Stimulated activated CD4-positive, alpha-beta T cell treated with anti-CD3 and anti-CD28 coated beads, Interleukin-4, amount 100 ng/mL, for 4 hours (primary cell): Measurements from ENCODE around the gene DIABLO.
A peak's percentile ranks its signal among the peaks of the same experiment; 100 is the strongest.
"Not testable (repeated sequence)": the region's sequence is repeated elsewhere in the genome, so short reads cannot be mapped to it uniquely, and the experiment has no call there.

Source experiments
- DNase-seq, 2 experiments: peaks; one replicate each; pipeline ENCODE4 v3.0.0-alpha.2; 2020

DIABLO gene

DNA sequence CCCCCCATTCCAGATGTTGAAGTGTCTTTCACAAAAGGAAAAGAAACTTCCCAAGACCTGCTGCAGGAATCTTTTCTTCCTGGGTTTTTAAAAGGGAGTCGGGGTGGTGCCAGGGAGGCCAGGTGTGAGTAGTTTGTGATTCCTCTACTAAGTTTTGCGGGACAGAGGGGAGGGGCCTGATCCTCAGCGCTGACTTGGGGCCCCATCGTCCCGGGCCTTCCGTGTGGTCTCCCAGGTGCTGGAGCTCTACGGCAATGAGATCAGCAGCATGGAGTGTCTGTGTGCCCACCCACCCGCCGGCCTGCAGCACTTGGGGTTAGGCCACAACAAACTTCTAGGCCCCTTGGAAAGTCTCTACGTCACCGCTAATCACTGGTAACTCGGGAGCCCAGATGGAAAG, 38.4 kb downstream of the DIABLO start:
- no peak for DNase-seq

DNA sequence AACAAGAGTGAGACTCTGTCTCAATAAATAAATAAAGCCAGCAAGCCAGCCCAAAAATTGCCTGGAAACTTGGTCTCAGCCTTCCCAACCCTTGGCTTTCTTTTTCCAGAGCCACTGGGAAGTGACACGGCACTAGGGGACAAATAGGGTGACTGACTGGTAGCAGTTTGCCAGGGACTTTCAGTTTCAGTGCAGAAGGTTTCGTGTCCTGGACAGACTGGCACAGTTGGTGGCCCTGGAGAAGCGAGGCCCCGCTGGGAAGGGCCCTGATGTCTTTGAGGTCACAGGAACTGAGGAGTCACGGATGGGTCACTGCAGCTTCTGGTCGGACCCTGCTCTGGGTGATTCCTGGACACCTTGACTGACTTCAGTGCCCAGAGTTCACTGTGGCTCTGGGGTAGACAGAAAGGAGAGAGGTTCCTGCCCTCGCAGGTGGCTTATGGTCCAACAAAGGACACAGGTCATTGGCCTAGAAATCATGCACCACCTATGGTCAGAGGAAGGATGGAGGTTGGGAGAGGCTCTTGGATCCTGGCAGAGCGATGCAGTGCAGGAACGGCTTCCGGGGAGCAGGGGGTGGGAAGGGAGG, 40.3 kb downstream of the DIABLO start:
- no peak for DNase-seq

DNA sequence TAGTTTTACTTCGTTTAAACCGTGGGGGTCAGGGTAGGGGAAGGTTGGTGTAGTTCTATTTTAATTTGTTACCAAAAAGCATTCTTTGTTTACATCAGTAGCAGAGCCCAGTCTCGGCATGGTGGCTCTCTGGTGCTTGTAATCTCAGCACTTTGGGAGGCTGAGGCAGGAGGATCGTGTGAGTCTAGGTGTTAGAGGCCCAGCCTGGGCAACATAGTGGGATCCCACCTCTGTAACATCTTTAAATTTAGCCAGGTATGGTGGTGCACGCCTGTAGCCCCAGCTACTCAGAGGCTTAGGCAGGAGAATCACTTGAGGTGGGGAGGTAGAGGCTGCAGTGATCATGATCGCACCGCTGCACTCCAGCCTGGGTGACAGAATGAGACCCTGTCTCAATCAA, 40.8 kb downstream of the DIABLO start:
- DNase-seq: no peak

DNA sequence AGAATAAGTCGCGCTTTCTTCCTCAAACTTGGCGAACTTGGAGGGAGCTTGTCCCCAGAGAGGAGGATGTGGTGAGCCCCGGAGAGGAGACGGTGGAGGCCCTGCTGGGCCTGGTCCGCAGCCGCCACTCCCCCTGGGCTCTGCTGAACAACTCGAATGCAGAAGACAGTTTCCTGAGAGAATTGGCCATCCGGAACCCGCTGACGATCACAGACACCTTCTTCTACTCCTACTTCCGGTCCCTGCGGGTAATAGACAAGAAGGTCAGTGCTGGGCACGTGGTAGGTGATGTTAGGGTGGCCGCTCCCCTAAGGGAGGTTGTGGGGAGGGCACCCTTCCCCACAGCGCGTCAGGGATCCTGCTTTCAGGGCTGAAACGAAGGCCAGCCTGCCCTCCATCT, 41.3 kb downstream of the DIABLO start:
- no peak for DNase-seq

DNA sequence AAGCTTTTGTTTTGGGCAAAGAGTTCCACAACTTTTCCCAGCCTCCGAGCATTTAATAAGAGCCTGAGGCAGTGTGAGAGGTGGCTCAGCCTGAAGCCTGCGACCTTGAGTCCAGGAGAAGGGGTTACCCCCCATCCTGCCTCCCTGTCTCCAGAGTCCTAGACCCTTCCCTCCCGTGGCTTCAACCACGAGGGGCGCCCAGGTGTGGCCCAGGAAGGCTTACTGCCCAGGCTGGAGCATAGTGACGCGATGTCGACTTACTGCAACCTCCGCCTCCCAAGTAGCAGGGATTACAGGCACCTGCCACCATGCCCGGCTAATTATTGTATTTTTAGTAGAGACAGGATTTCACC, 42.3 kb downstream of the DIABLO start:
- DNase-seq: no peak

DNA sequence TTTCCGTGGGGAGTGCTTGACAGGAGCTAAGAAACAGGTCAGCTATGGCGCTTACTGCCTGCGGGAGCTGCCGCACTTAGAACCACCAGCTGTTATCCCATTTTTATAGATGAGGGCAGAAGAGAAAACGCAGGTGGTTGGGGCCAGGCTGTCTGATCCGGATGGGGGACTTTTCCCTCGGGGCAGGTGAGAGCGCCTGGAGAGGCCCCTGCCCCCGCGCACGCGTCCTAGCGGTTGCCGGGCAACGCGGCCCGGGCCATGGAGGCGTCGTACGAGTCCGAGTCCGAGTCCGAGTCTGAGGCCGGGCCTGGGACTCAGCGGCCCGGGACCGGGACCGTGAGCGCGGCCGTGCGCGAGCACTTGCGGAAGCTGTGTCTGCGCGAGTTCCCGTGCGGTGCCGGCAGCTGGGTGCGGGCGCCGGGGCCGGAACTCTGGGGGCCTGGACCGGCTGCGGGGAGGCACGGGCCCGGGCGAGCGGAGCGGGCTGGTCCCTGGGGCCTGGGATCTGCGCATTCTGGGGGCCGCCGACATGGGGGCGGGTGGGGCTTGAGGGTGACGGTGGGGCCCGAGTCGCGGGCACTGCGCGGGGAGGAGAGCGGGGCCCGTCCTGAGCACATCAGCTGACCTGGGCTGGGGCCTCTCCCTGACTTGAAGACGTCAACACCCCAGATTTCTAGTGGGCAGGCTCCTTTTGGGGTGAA, 42.8 kb downstream of the DIABLO start, which contains the start of gene LRRC43:
LRRC43 (plus strand) TSS at position 237 of the 701 bp plus-strand sequence; CDS start at position 259, 22 bp downstream.
- DNase-seq: no peak

DNA sequence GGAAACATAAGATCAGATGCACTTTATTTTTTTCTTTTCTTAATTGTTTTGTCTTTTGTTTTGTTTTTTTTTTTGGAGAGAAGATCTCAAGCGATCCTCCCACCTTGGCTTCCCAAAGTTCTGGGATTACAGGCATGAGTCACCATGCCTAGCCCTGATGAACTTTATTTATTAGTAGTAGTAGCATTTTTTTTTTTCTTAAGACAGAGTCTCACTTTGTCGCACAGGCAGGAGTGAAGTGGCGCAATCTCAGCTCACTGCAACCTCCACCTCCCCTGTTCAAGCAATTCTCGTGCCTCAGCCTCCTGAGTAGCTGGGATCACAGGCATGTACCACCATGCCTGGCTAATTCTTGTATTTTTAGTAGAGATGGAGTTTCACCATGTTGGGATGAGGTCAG, 49.4 kb downstream of the DIABLO start:
- not testable (repeated sequence) for DNase-seq

DNA sequence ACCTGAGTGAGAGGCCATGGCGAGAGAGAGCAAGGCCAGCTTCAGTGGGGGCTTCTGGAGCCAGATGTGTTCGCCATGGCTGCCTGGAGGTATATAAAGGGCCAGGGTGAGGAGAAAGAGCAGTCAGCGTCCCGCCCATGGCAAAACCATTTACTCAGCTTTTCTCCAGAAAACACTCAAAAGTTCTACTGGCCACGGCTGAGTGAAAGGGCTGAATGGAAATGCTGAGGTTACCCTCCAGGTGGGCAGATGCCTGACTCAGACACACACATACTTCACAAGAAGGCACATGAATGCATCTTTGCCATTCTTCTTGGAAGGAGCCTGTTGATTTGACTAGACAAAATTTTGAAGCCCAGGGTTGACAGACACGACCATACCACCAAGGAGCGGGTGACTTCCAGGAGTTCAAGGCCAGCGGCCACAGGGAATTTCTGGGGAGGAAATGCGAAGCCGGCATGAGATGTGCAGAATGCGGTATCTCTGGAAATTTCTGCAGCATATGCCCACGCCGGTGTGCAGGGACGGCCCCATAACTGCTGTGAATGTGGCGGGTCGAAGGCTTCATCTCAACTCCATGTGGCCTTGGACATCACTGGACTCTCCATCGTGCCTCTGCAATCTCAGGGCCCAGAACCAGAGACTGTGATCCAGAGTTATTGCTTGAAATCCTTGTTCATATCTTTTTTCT, 51.6 kb downstream of the DIABLO start, which contains the start of gene IL31:
IL31 (minus strand) TSS at position 67 of the 691 bp plus-strand sequence; CDS start at position 18, 49 bp downstream.
- DNase-seq: peak in 1 of 2 experiments; percentile 28

DNA sequence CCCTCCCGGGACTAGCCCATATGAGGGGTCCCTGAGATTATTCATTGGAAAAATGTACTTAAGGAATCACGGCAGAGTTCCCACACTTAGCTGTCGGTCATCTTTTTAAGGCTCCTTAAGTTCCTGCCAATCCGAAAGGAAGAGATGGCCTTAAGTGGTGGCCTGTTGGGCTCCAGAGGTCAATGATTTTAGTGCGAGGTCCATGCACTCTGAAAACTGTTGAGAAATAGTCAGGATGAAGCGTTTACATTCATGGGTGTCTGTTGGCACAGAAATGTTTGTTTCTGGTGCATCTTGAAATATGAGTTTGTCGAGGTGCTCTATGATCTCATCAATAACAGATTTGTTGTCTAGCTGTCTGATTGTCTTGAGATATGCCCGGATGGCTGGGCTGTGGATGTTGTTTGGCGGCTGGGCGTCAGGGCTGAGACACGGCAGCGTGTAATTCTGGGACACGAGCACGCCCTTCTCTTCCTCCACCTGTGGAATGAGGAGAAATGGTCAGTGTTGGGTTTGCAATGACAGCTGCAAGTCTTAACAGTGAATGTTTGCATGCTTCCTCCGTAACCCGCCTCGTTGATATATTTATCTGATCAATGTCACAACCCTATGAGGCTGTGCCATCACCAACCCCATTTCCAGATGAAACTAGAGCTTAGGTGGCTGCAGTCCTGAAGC, 53.5 kb downstream of the DIABLO start:
- DNase-seq: no peak

DNA sequence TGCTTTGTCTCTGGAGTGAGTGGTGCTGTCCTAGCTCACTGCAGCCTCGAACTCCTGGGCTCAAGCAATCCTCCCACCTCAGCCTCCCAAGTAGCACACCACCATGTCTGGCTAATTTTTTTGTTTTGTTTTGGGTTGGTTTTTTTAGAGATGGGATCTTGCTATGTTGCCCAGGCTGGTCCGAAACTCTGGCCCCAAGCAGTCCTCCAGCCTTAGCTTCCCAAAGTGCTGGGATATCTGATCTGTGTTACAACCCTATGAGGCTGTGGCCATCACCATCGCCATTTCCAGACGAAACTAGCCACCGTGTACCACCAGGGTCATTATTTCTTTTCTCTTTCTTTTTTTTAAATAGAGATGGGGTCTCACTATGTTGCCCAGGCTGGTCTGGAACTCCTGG, 54.5 kb downstream of the DIABLO start:
- DNase-seq: no peak

DNA sequence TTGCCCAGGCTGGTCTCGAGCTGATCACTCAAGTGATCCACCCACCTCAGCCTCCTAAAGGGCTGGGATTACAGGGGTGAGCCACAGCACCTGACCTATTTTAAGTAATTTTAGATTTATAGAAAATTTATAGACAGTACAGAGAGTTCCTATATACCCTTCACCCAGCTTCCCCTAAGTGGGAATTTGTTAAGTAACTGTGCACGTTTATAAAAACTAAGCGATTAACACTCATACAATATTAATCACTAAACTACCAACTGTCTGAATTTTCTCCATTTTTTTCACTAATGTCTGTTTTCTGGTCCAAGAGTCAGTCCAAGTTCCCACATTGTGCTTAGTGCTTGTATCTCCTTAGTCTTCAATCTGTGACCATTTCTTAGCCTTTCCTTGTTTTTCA, 57.4 kb downstream of the DIABLO start:
- DNase-seq: no peak

DNA sequence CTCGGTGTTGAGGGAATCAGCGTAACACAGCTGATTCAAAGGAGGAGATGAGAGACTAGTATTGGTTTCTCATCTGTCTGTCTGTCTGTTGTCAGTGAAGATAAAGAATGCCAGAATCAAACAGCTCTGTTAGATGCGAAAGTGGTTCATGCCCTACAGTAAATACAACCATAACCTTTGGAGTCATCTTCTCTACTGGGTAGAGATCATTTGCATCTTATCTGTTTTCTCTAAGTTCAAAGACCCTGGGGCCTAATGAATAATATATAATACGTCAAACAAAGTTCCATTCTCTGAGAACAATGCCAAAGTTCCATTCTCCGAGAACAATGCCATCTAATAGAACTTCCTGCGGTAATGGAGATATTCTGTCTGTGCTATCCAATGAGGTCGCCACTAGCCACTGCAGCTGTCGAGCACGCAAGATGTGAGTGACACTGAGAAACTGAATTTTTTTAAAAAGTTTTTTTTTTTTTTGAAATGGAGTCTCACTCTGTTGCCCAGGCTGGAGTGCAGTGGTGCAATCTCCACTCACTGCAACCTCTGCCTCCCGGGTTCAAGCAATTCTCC, 58.4 kb downstream of the DIABLO start:
- no peak for DNase-seq

DNA sequence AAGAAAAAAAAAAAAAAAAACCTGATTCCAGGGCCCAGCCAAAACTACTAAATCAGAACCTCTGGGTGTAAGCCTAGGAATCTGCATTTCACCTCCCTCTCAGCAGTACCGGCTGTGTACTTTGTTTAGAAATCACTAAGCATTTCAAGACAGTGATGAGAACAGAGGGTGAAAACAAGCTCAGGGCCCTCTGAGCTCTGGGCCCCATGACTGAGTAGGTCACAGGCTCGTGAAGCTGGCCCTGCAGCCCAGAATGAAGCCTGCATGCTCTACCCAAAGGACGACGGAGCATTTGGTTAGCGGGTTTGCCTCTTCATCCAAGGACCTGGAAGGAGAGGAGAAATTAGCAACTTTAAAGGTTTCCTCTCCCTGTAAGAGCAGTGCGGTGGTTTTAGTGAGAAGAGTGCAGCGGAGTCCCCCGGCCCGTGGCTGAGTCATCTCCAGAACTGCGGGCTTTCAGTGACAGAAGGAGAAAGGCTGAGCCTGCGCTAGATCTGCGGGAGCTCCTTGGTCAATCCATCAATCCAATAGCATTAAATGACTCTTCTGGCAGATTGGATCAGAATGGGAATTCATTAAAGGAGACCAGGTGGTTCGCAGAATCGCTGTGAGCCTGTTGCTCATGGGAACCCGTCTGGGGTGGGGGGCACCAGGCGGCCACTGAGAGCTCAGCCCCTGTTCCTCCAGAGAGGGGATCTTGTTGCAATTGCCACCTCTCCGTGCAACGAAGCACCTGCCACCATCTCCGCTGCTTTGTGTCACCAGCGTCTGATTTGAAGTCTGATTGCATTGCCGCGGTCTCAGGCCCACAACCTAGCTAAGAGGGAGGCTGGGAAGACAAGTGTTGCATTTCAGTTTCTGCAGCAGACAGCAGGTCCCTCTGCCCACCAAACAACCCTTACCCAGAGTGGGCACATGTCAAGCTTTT, 59.2 kb downstream of the DIABLO start:
- peak in 1 of 2 experiments; percentile 26 for DNase-seq

DNA sequence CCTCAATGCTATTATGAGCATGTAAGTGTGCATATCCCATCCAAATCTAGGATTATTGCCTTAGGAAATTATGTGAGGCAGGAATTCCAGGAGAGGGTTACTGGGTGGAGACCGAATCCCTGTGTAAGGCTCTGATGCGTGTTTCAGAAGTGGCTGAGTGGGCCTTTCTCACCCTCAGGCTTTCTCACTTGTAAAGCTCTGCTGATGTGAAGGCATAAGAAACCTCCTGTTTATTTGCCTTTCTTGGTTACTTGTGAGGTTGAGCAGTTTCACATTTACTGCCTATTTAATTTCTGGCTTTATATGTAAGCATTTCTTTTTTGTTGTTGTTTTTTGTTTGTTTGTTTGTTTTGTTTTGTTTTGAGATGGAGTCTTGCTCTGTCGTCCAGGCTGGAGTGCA, 62.9 kb downstream of the DIABLO start:
- no peak for DNase-seq

DNA sequence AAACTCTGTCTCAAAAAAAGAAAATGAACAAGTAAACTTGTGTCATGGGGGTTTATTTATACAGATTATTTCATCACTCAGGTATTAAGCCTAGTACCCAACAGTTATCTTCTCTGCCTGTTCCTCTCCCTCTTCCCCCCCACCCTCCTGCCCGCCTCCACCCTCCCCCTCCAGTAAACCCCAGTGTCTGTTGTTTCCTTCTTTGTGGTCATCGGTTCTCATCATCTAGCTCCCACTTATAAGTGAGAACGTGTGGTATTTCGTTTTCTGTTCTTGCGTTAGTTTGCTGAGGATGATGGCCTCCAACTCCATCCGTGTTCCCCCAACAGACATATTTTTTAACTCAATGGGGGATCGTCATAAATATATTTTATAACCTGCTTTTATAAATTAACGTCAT, 64.2 kb downstream of the DIABLO start:
- no peak for DNase-seq

DNA sequence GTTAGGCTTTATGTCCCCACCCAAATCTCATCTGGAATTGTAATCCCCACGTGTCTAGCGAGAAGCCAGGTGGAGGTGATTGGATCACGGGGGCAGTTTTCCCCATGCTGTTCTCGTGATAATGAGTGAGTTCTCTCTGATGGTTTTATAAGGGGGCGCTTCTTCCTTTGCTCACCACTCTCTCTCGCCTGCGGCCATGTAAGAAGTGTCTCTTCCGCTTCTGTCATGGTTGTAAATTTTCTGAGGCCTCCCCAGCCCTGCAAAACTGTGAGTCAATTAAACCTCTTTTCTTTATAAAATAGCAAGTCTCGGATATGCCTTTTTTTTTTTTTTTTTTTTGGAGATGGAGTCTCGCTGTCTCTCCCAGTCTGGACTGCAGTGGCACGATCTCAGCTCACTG, 65.1 kb downstream of the DIABLO start:
- no peak for DNase-seq

DNA sequence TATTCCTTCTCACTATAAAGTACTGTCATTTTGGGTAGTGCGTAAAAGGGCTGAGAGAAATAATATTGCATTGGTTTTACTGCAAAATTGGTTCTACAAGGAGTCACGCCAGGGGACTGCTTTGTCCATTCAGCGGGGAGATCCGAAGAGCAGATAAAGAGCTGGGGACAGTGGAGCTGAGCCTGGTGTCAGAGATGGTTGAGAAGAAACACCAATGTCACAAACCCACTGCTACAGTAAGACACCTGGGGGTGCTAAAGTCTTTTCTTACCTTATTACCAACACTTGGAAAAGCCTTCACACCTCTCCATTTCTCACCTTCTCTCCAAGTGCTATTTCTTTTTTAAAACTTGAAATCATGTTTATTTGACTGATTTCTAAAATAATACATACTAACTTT, 66.0 kb downstream of the DIABLO start:
- DNase-seq: no peak

DNA sequence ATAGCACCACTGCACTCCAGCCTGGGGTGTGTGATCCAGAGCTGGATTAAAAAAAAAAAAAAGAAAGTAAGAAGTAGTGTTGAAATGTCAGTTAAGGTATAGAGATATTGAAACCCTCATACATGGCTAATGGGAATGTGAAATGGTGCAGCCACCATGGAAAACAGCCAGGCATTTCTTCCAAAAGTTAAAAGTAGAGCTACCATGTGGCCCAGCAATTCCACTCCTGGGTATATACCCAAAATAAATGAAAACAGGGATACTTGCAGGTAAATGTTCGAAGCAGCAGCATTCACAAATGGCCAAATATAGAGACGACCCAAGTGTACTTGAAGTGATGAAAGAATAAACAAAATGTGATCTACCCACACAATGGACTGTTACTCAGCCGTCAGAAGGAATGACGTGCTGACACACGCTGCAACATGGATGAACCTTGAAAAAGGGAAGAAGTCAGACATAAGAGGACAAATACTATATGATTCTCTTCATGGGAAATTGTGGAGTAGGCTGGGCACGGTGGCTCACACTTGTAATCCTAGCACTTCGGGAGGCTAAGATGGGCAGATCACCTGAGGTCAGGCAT, 67.1 kb downstream of the DIABLO start:
- DNase-seq: no peak
